CD14-positive monocyte (primary cell): ENCODE measurements around the gene GRIA3. TPM values are rescaled to one million over a fixed set of nuclear protein-coding genes. Genes with fewer than 3 reads are reported as not detected.

Source experiments
- DNase-seq, 3 donors: peaks; one replicate each; pipeline ENCODE4 v3.0.0-alpha.2; 2011 to 2022
- H2AFZ ChIP-seq: 2 replicates; pipeline ENCODE4 v1.6.0; 2012; ENCODE audit warnings: mild to moderate bottlenecking, low read depth, low read length, inconsistent platforms; ENCODE audit not compliant: insufficient read depth, poor library complexity, severe bottlenecking
- H3K27ac ChIP-seq, 2 donors: 1 replicate in 1 of 2; 2 replicates in 1 of 2; pipeline ENCODE4 v1.5.1; 2012 to 2013; ENCODE audit warnings: low read length in 2 of 2, control low read depth in 1 of 2, inconsistent platforms in 1 of 2, low read depth in 1 of 2, mild to moderate bottlenecking in 1 of 2
- H3K27me3 ChIP-seq, 2 donors: one replicate each; pipeline versions ENCODE4 v1.6.0 to v1.6.1; 2011 to 2013; ENCODE audit warnings: low read length in 2 of 2; ENCODE audit not compliant: control insufficient read depth in 2 of 2, insufficient read depth in 2 of 2
- H3K36me3 ChIP-seq, 2 donors: replicated peaks in 1 of 2; 1 replicate in 1 of 2; 2 replicates in 1 of 2; pipeline versions ENCODE4 v1.5.1 to v1.6.1; 2012 to 2013; ENCODE audit warnings: low read length in 2 of 2, control low read depth in 1 of 2, inconsistent platforms in 1 of 2, mild to moderate bottlenecking in 1 of 2; ENCODE audit not compliant: insufficient read depth in 2 of 2, control insufficient read depth in 1 of 2
- H3K4me1 ChIP-seq, 2 donors: 1 replicate in 1 of 2; 2 replicates in 1 of 2; pipeline versions ENCODE4 v1.5.1 to v1.6.1; 2012 to 2013; ENCODE audit warnings: low read length in 2 of 2, control low read depth in 1 of 2, inconsistent platforms in 1 of 2, mild to moderate bottlenecking in 1 of 2, moderate library complexity in 1 of 2; ENCODE audit not compliant: insufficient read depth in 2 of 2, control insufficient read depth in 1 of 2
- H3K4me2 ChIP-seq: replicated peaks from 2 replicates; pipeline ENCODE3; 2012; ENCODE audit warnings: low read length, moderate library complexity, mild to moderate bottlenecking; ENCODE audit not compliant: poor library complexity, severe bottlenecking; ENCODE audit errors: extremely low read depth
- H3K4me3 ChIP-seq, 3 experiments: fragments of 200-600 bp in 1 of 3; sonication (generic) in 1 of 3; replicated peaks in 1 of 3; 1 replicate in 2 of 3; 2 replicates in 1 of 3; pipeline ENCODE4 v1.5.1; 2011 to 2013; ENCODE audit warnings: low read length in 3 of 3, mild to moderate bottlenecking in 3 of 3, control low read depth in 2 of 3, low read depth in 2 of 3, inconsistent platforms in 1 of 3, moderate library complexity in 1 of 3
- H3K79me2 ChIP-seq: 2 replicates; pipeline ENCODE4 v1.6.0; 2012; ENCODE audit warnings: mild to moderate bottlenecking, control low read depth, inconsistent platforms, low read length, moderate library complexity; ENCODE audit not compliant: insufficient read depth
- H3K9ac ChIP-seq: 2 replicates; pipeline ENCODE4 v1.6.0; 2017; ENCODE audit warnings: low read length, mild to moderate bottlenecking; ENCODE audit not compliant: insufficient read depth, poor library complexity, severe bottlenecking
- H3K9me3 ChIP-seq, 2 donors: replicated peaks in 1 of 2; 1 replicate in 1 of 2; 2 replicates in 1 of 2; pipeline versions ENCODE4 v1.5.1 to v1.6.1; 2012 to 2013; ENCODE audit warnings: low read length in 2 of 2, control low read depth in 1 of 2; ENCODE audit not compliant: control insufficient read depth in 1 of 2, insufficient read depth in 1 of 2
- H4K20me1 ChIP-seq: 2 replicates; pipeline ENCODE4 v1.6.0; 2012; ENCODE audit warnings: mild to moderate bottlenecking, low read length, control low read depth, moderate library complexity; ENCODE audit not compliant: insufficient read depth
- H3K27ac Mint-ChIP-seq, 7 donors: one replicate each; pipeline ENCODE4 v1.8.0; 2020; ENCODE audit warnings: mild to moderate bottlenecking in 7 of 7, mixed read lengths in 7 of 7, moderate library complexity in 6 of 7, inconsistent platforms in 2 of 7
- H3K27me3 Mint-ChIP-seq, 3 donors: one replicate each; pipeline ENCODE4 v1.8.0; 2021 to 2022; ENCODE audit warnings: low read depth in 3 of 3, mild to moderate bottlenecking in 3 of 3, mixed read lengths in 3 of 3, moderate library complexity in 3 of 3, inconsistent platforms in 1 of 3
- H3K36me3 Mint-ChIP-seq, 2 donors: one replicate each; pipeline ENCODE4 v1.8.0; 2020; ENCODE audit warnings: mixed read lengths in 2 of 2, inconsistent platforms in 1 of 2, mild to moderate bottlenecking in 1 of 2
- H3K4me1 Mint-ChIP-seq: one replicate; pipeline ENCODE4 v1.8.0; 2020; ENCODE audit warnings: mild to moderate bottlenecking, mixed read lengths
- H3K4me3 Mint-ChIP-seq, 2 donors: one replicate each; pipeline ENCODE4 v1.8.0; 2020; ENCODE audit warnings: mild to moderate bottlenecking in 2 of 2, mixed read lengths in 2 of 2, moderate library complexity in 1 of 2
- H3K9me3 Mint-ChIP-seq, 7 donors: one replicate each; pipeline ENCODE4 v1.8.0; 2020 to 2022; ENCODE audit warnings: mixed read lengths in 7 of 7, mild to moderate bottlenecking in 6 of 7, moderate library complexity in 6 of 7, inconsistent platforms in 2 of 7
- CTCF ChIP-seq: fragments of 200-600 bp; IDR thresholded peaks from one replicate; pipeline ENCODE4 v1.8.0; 2022; ENCODE audit warnings: antibody characterized with exemption, mild to moderate bottlenecking
- WGBS: methylation state at CpG from one replicate; pipeline ENCODE4 v1.1.5; 2013; ENCODE audit warnings: missing lambda C conversion rate; ENCODE audit not compliant: insufficient coverage; 5-methylcytosine and 5-hydroxymethylcytosine counted together
- intact Hi-C, 2 donors: fragments of 100-400 bp; cut with micrococcal nuclease; formaldehyde crosslinking; loops; one replicate each; pipeline versions ENCODE4 v1.15.0 to v1.15.1; 2023
- polyA plus RNA-seq, 3 donors: library from polyadenylated mRNA; depleted of rRNA in 1 of 3; unstranded in 2 of 3; stranded (reverse) in 1 of 3; fragments of 300-500 nt in 2 of 3; fragments of >200 nt in 1 of 3; fragmentation: Illumina TruSeq in 2 of 3; gene quantifications; 1 replicate in 2 of 3; 2 replicates in 1 of 3; pipeline ENCODE4 v1.2.3, GENCODE V29; 2012 to 2021

Gene GRIA3
- polyA plus RNA-seq, 3 donors, result not detected

GRCh38 chrX:123449335-123449734 lies 265.3 kb downstream of the GRIA3 start:
- DNase-seq, result no peak
- Mint-ChIP-seq H3K4me1 (no peaks in the 10 kb centered on the region), H3K27ac (no peak overlapping the region), H3K36me3 (no peaks in the 10 kb centered on the region), H3K9me3 (peaks cover 0 to 2% (median 0%) of the 10 kb centered on the region in 7 donors), H3K4me3 (no peak overlapping the region), H3K27me3 (no peaks in the 10 kb centered on the region)
- Histone ChIP-seq H3K36me3 (no peaks in the 10 kb centered on the region), H3K4me3 (no peak overlapping the region), H3K27me3 (no peaks in the 10 kb centered on the region), H2AFZ (no peak overlapping the region), H3K4me2 (no peak overlapping the region), H3K4me1 (no peaks in the 10 kb centered on the region), H4K20me1 (no peaks in the 10 kb centered on the region), H3K27ac (no peak overlapping the region), H3K9me3 (no peaks in the 10 kb centered on the region), H3K79me2 (no peaks in the 10 kb centered on the region), H3K9ac (no peak overlapping the region)
- intact Hi-C loops, result no loop called here
- TF ChIP-seq CTCF, result no peak
- WGBS, result no CpG with 5 or more reads among the region's 4 CpGs

GRCh38 chrX:123450222-123450621 lies 266.1 kb downstream of the GRIA3 start:
- H3K27ac ChIP-seq, result no peak overlapping the region
- H3K9ac ChIP-seq, result no peak overlapping the region
- intact Hi-C loops, result no loop called here
- no peaks in the 10 kb centered on the region for H3K27me3 Mint-ChIP-seq
- no peak for TF ChIP-seq CTCF
- no peaks in the 10 kb centered on the region for H3K36me3 ChIP-seq
- H3K4me1 ChIP-seq, result no peaks in the 10 kb centered on the region
- no peaks in the 10 kb centered on the region for H3K9me3 ChIP-seq
- DNase-seq, result no peak
- no peaks in the 10 kb centered on the region for H3K79me2 ChIP-seq
- H3K4me2 ChIP-seq, result no peak overlapping the region
- no peak overlapping the region for H3K4me3 Mint-ChIP-seq
- H3K36me3 Mint-ChIP-seq, result no peaks in the 10 kb centered on the region
- H3K4me1 Mint-ChIP-seq, result no peaks in the 10 kb centered on the region
- no peak overlapping the region for H3K27ac Mint-ChIP-seq
- no peaks in the 10 kb centered on the region for H3K27me3 ChIP-seq
- H3K9me3 Mint-ChIP-seq, result peaks cover 0 to 2% (median 0%) of the 10 kb centered on the region in 7 donors
- H3K4me3 ChIP-seq, result no peak overlapping the region
- no peak overlapping the region for H2AFZ ChIP-seq
- WGBS, result no CpG with 5 or more reads among the region's 3 CpGs
- H4K20me1 ChIP-seq, result no peaks in the 10 kb centered on the region
